Left ventricle myocardium inferior (tissue), 1 donor: Measurements from ENCODE around the gene PDHA1. TPM values are rescaled to one million over a fixed set of nuclear protein-coding genes. Genes with fewer than 3 reads are reported as not detected.

Experiments used
- DNase-seq: peaks from one replicate; pipeline ENCODE4 v3.0.0-alpha.2; 2020
- H3K27ac ChIP-seq: fragments of 200-600 bp; replicated peaks from 2 replicates; pipeline ENCODE4 v1.8.0; 2021
- H3K27me3 ChIP-seq: fragments of 200-600 bp; 2 replicates; pipeline ENCODE4 v1.8.0; 2021; ENCODE audit warnings: low read depth
- H3K36me3 ChIP-seq: fragments of 200-600 bp; 2 replicates; pipeline ENCODE4 v1.8.0; 2021
- H3K4me1 ChIP-seq: fragments of 200-600 bp; 2 replicates; pipeline ENCODE4 v1.8.0; 2021
- H3K4me3 ChIP-seq: fragments of 200-600 bp; 2 replicates; pipeline ENCODE4 v1.8.0; 2021; ENCODE audit warnings: mild to moderate bottlenecking, moderate library complexity
- H3K9me3 ChIP-seq: fragments of 200-600 bp; replicated peaks from 2 replicates; pipeline ENCODE4 v1.8.0; 2021
- CTCF ChIP-seq: fragments of 200-600 bp; IDR thresholded peaks from 2 replicates; pipeline ENCODE4 v1.8.0; 2021; ENCODE audit warnings: antibody characterized with exemption, mild to moderate bottlenecking, borderline replicate concordance
- intact Hi-C: fragments of 100-400 bp; cut with micrococcal nuclease; formaldehyde crosslinking; loops from one replicate; pipeline ENCODE4 v1.11.0; 2022
- total RNA-seq: library from RNA; stranded (reverse); fragmentation: NEBNext Ultra II Directional; extraction: Animal tissue kit (Norgen Biotek cat#: 25700); gene quantifications from one replicate; pipeline ENCODE4 v1.2.1, GENCODE V29; 2021
- donor health status: DM: no; HTN: yes; CAD: no; lungs with severe emphysema.

PDHA1 gene
- total RNA-seq, 1 donor from 2014 or later = 1,069 TPM

- Histone ChIP-seq H3K36me3 (no peaks in the 10 kb centered on the region), H3K4me1 (peaks cover 7% of the 10 kb centered on the region), H3K27me3 (no peaks in the 10 kb centered on the region), H3K9me3 (peaks cover 17% of the 10 kb centered on the region), H3K27ac (no peak overlapping the region), H3K4me3 (no peak overlapping the region)
- intact Hi-C loops = loop anchor here (5.0 kb wide), 1 partner anchor 943 kb away; no protein-coding TSS in a partner anchor
- no peak for DNase-seq
- no peak for TF ChIP-seq CTCF
Observed at GRCh38 chrX:19334945-19335626, 8.6 kb upstream of the PDHA1 start.

DNA sequence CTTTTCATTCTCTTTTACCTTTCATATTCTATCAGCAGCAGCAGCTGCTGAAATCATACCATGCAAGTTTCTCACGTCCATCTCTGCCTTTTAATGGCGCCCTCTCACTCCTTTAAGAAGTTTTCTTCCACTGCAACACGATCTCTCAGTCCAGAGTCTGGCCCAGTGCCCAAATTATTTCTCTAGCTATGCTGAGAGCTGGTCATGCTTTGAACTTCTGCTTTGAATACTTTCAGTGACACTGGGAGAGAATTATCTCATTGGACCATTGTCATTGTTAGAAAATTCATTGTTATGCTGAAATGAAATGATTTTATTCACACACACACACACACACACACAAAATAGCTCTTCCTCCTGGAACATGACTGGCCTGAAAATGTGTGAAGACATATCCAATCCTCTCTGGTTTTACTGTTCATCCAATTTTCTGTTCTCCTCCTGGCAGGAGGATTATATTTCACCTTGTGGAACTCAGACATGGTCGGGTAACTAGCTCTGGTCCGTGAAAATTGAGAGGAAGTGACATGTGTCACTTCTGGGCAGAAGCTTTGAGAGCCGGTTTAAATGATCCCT is 1.3 kb upstream of the PDHA1 start:
- TF ChIP-seq CTCF = no peak
- Histone ChIP-seq H3K4me3 (peak overlapping the region; percentile 84), H3K27ac (peak overlapping the region; percentile 92), H3K4me1 (peaks cover 43% of the 10 kb centered on the region), H3K9me3 (no peaks in the 10 kb centered on the region), H3K27me3 (no peaks in the 10 kb centered on the region), H3K36me3 (no peaks in the 10 kb centered on the region)
- intact Hi-C loops = no loop called here
- DNase-seq = no peak

GRCh38 chrX:19343085-19343534 is 617 bp upstream of the PDHA1 start:
- Histone ChIP-seq H3K27ac (peak overlapping the region; percentile 92), H3K27me3 (no peaks in the 10 kb centered on the region), H3K9me3 (no peaks in the 10 kb centered on the region), H3K36me3 (no peaks in the 10 kb centered on the region), H3K4me1 (peaks cover 50% of the 10 kb centered on the region), H3K4me3 (peak overlapping the region; percentile 84)
- intact Hi-C loops = no loop called here
- no peak for DNase-seq
- TF ChIP-seq CTCF = no peak

DNA sequence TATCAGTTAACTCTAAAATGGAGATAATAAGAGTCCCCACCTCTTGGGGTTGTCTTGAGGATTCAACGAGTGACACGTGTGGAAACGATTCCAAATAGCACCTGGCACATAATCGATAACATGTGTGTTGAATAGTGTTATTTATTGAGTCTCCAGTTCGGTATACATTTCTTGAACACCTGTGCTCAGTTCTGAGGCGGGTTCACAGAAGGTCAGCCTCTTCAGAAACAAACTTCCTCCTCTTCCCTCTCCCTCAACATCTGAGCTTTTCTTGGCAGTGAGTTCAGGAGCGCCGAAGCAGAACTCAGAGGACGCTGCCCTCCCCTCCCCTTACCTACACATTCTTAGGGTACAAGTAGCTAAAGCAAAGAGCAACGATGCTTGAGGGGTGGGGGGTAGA is 934 bp downstream of the PDHA1 start:
- Histone ChIP-seq H3K36me3 (peaks cover 3% of the 10 kb centered on the region), H3K4me3 (peak overlapping the region; percentile 84), H3K27ac (peak overlapping the region; percentile 92), H3K4me1 (peaks cover 50% of the 10 kb centered on the region), H3K9me3 (no peaks in the 10 kb centered on the region), H3K27me3 (no peaks in the 10 kb centered on the region)
- intact Hi-C loops = no loop called here
- no peak for DNase-seq
- no peak for TF ChIP-seq CTCF

DNA sequence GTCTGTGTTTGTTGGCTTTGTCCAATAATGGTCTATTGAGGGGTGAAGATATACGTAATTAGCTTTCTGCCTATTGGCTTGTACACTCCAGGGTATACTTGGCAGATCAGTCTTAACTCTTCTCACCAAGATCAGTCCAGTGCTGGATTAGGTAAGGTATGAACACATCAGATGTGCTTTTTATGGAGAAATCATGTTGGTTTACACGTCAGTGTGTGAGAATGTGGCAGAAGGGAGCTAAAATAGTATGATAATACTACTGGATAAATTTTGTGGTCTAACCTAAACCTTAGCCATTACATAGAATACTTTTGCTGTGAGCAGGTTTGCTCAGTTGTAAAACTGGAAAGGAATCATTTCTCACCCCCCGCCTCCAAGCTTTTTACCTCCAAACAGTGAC is 4.2 kb downstream of the PDHA1 start:
- intact Hi-C loops = no loop called here
- no peaks in the 10 kb centered on the region for H3K9me3 ChIP-seq
- no peak overlapping the region for H3K27ac ChIP-seq
- TF ChIP-seq CTCF = no peak
- DNase-seq = no peak
- H3K27me3 ChIP-seq = no peaks in the 10 kb centered on the region
- peaks cover 35% of the 10 kb centered on the region for H3K36me3 ChIP-seq
- peaks cover 42% of the 10 kb centered on the region for H3K4me1 ChIP-seq
- no peak overlapping the region for H3K4me3 ChIP-seq
